Memory B cell (primary cell): ENCODE data around the gene VGF.
A peak's percentile ranks its signal among the peaks of the same experiment; 100 is the strongest.
"Not testable (repeated sequence)": the region's sequence is repeated elsewhere in the genome, so short reads cannot be mapped to it uniquely, and the experiment has no call there.

Experiments used
- ATAC-seq: fragments of 150-1000 bp; cut with Tn5 transposase; 2 replicates; pipeline ENCODE4 v1.10.0; 2021; ENCODE audit warnings: low read depth, mild to moderate bottlenecking, moderate library complexity
- DNase-seq, 2 donors: peaks; one replicate each; pipeline ENCODE4 v3.0.0; 2022; ENCODE audit warnings: low spot score in 2 of 2
- H3K27ac Mint-ChIP-seq: one replicate; pipeline ENCODE4 v1.8.0; 2022; ENCODE audit warnings: mild to moderate bottlenecking, moderate library complexity, mixed read lengths
- H3K27me3 Mint-ChIP-seq: one replicate; pipeline ENCODE4 v1.8.0; 2022; ENCODE audit warnings: mixed read lengths
- H3K36me3 Mint-ChIP-seq: one replicate; pipeline ENCODE4 v1.8.0; 2022; ENCODE audit warnings: mild to moderate bottlenecking, mixed read lengths
- H3K4me1 Mint-ChIP-seq: one replicate; pipeline ENCODE4 v1.8.0; 2022; ENCODE audit warnings: mixed read lengths
- H3K4me3 Mint-ChIP-seq: one replicate; pipeline ENCODE4 v1.8.0; 2022; ENCODE audit warnings: mild to moderate bottlenecking, moderate library complexity, mixed read lengths
- H3K9me3 Mint-ChIP-seq: one replicate; pipeline ENCODE4 v1.8.0; 2022; ENCODE audit warnings: mixed read lengths

Gene VGF

DNA sequence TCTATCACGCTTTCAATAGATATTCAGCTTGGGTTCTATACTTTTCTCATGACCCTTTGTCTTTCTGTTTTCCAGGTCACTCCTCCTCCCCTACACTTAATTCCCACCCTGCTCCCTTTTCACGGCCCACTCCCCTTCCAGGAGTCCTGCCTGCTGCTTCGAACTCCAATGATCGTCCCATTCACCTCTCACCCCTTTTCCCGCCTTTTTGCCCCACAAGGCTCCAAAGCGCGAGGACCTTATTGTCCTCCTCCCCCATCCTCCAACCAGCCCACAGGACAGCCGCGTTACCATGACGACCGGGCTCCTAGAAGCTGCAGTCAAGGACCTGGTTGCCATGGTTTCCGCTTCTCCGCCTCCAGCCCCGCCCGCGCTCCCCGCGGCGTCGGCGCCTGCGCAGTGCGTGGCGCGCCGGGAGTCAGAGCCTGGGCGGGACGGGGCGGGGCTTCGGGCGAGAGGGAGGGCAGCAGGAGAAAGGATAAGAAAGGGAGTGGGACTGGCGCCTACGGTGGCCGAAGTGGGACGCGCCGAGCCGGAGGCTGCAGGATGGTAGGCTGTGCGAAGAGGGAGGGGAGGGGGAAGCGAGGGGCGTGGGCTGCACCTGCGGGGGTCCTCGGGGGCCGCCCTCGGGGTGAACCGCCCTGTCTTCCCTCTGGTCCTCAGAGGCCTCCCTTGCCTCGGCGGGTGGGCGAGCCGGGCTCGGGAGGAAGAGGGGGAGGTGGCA, 11.2 kb downstream of the VGF start, which contains the start of gene AP1S1:
AP1S1 (plus strand) TSS at position 508 of the 724 bp plus-strand sequence; CDS start at position 547, 39 bp downstream.
- DNase-seq: peak; percentile 79 to 84
- no peaks in the 10 kb centered on the region for H3K9me3 Mint-ChIP-seq
- H3K4me1 Mint-ChIP-seq: peaks cover 15% of the 10 kb centered on the region

DNA sequence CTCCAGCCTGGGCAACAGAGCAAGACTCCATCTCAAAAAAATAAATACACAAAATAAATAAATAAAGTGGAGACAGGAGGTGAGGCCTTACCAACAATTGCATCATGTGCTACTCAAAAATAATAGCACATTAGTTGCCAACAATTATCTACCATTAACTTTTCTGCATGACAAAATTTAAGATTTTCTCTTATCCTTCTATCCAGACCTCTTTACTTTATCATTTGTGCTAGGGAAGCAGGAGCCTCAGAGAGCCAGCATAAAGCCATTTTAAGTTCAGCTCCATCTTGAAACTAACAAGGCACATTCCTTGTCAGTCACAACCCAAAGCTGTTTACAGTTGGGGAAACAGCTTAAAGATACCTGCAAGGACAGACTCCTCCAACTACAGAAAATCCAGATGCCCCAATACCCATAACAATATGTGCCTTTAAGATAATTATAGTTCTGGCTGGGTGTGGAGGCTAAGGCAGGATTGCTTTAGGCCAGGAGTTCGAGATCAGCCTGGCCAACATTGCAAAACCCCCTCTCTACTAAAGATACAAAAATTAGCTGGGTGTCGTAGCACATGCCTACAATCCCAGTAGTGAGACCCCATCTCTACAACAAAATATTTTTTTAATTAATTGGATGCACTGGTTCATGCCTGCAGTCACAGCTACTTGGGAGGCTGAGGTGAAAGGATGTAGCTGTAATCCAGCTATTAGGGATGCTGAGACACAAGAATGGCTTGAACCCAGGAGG, 13.3 kb downstream of the VGF start:
- Mint-ChIP-seq H3K27me3 (peaks cover 10% of the 10 kb centered on the region), H3K27ac (no peak overlapping the region), H3K4me1 (peaks cover 15% of the 10 kb centered on the region), H3K9me3 (no peaks in the 10 kb centered on the region), H3K36me3 (peaks cover 2% of the 10 kb centered on the region), H3K4me3 (no peak overlapping the region)
- no peak for DNase-seq
- ATAC-seq: no peak

More for the DNA sequence above, 11.2 kb downstream of the VGF start, which contains the start of gene AP1S1:
- Mint-ChIP-seq H3K27ac (peak within 1 kb of the TSS; percentile 82), H3K36me3 (peaks cover 7% of the 10 kb centered on the region), H3K4me3 (peak within 1 kb of the TSS; percentile 87), H3K27me3 (peaks cover 6% of the 10 kb centered on the region)
- peak; percentile 92 for ATAC-seq

DNA sequence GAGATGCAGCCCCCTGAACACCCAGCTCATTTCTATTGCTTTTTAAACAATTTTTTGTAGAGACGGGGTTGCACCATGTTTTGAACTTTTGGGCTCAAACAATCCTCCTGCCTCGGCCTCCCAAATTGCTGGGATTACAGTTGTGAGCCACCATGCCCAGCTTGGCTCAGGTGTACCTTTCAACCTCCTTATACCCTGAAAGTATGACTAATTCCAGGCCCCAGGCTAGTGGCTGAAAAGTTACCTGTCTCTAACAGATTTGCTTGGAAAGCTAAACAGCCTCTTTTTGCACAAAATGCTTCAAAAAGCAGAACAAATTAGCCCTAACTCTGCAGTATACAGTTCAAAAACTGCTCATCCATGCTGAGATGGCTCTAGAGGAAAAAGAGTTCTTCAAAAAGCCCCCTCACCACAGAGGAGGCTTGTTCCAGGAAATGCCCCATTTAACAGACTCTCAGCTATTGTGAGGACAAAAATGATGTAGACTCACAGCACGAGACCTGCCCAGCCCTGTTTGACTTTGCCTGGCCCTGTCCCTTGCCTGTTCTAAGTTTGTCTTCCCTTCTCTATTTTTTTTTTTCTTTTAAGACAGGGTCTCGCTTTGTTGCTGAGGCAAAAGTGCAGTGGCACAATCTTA, 24.5 kb downstream of the VGF start:
- Mint-ChIP-seq H3K27me3 (peaks cover 24% of the 10 kb centered on the region), H3K36me3 (no peaks in the 10 kb centered on the region), H3K4me3 (no peak overlapping the region), H3K9me3 (no peaks in the 10 kb centered on the region), H3K27ac (no peak overlapping the region), H3K4me1 (peaks cover 9% of the 10 kb centered on the region)
- DNase-seq: no peak
- ATAC-seq: no peak

DNA sequence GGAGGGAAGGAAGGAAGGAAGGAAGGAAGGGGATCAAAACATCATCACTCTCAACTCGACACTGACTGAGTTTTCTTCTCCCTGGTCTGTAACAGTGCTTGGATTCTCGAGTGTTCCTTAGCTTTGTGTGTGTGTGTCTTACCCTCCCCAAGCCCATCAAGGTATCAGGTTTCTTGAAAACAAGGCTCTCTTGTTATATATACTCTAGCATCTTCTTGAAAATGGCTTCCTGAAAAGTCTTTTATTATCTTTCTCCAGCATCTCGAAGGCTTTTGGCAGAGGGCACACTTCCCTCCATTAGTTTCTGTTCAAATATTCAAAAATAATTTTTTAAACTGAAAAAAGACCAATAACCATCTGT, 25.1 kb downstream of the VGF start:
- DNase-seq (no peak), ATAC-seq (no peak)
- H3K4me1 Mint-ChIP-seq: peaks cover 9% of the 10 kb centered on the region
- no peak overlapping the region for H3K27ac Mint-ChIP-seq
- peaks cover 22% of the 10 kb centered on the region for H3K27me3 Mint-ChIP-seq
- H3K4me3 Mint-ChIP-seq: no peak overlapping the region
- no peaks in the 10 kb centered on the region for H3K36me3 Mint-ChIP-seq
- no peaks in the 10 kb centered on the region for H3K9me3 Mint-ChIP-seq

DNA sequence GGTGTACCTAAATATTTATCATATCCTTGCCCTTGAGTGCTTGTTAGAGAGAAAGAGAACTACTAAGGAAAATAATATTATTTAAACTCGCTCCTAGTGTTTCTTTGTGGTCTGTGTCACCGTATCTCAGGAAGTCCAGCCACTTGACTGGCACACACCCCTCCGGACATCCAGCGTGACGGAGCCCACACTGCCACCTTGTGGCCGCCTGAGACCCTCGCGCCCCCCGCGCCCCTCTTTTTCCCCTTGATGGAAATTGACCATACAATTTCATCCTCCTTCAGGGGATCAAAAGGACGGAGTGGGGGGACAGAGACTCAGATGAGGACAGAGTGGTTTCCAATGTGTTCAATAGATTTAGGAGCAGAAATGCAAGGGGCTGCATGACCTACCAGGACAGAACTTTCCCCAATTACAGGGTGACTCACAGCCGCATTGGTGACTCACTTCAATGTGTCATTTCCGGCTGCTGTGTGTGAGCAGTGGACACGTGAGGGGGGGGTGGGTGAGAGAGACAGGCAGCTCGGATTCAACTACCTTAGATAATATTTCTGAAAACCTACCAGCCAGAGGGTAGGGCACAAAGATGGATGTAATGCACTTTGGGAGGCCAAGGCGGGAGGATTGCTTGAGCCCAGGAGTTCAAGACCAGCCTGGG, 27.0 kb downstream of the VGF start:
- Mint-ChIP-seq H3K36me3 (no peaks in the 10 kb centered on the region), H3K4me3 (no peak overlapping the region), H3K4me1 (peaks cover 6% of the 10 kb centered on the region), H3K27ac (no peak overlapping the region), H3K9me3 (no peaks in the 10 kb centered on the region), H3K27me3 (peaks cover 29% of the 10 kb centered on the region)
- peak in 1 of 2 donors; percentile 47 for DNase-seq
- peak; percentile 90 for ATAC-seq

DNA sequence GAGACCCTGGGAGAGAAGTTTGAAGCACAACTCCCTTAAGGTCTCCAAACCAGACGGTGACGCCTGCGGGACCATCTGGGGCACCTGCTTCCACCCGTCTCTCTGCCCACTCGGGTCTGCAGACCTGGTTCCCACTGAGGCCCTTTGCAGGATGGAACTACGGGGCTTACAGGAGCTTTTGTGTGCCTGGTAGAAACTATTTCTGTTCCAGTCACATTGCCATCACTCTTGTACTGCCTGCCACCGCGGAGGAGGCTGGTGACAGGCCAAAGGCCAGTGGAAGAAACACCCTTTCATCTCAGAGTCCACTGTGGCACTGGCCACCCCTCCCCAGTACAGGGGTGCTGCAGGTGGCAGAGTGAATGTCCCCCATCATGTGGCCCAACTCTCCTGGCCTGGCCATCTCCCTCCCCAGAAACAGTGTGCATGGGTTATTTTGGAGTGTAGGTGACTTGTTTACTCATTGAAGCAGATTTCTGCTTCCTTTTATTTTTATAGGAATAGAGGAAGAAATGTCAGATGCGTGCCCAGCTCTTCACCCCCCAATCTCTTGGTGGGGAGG, 27.6 kb downstream of the VGF start:
- ATAC-seq (no peak), DNase-seq (no peak)
- Mint-ChIP-seq H3K9me3 (no peaks in the 10 kb centered on the region), H3K27ac (no peak overlapping the region), H3K4me3 (no peak overlapping the region), H3K36me3 (no peaks in the 10 kb centered on the region), H3K27me3 (peaks cover 30% of the 10 kb centered on the region), H3K4me1 (peaks cover 4% of the 10 kb centered on the region)

DNA sequence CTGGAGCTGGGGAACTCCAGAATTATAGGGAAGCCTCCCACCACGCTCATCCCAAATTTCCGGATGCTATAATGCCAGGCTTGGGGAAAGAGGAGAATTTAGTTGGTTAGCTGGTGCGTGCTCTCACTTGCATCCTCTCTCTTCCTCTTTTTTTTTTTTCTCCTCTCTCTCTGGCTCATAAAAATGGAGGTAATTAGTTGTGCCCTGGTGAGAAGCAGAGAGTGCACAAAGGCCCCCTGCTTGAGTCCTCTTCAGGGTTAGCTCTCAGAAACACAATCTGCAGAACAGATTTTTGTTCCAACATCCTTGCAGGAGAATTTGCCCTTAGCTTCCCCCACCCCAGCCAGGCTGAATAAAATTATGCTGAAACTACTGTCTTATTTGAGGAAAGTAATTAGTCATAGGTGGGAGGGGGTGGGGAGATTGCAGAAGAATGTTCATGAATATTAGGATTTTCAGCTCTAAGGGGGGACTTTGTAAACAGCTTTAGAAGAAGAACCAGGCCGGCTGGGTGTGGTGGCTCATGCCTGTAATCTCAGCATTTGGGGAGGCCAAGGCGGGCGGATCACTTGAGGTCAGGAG, 30.9 kb downstream of the VGF start:
- Mint-ChIP-seq H3K9me3 (no peaks in the 10 kb centered on the region), H3K36me3 (no peaks in the 10 kb centered on the region), H3K27me3 (peaks cover 37% of the 10 kb centered on the region), H3K27ac (no peak overlapping the region), H3K4me1 (peaks cover 4% of the 10 kb centered on the region), H3K4me3 (no peak overlapping the region)
- DNase-seq (no peak), ATAC-seq (no peak)

DNA sequence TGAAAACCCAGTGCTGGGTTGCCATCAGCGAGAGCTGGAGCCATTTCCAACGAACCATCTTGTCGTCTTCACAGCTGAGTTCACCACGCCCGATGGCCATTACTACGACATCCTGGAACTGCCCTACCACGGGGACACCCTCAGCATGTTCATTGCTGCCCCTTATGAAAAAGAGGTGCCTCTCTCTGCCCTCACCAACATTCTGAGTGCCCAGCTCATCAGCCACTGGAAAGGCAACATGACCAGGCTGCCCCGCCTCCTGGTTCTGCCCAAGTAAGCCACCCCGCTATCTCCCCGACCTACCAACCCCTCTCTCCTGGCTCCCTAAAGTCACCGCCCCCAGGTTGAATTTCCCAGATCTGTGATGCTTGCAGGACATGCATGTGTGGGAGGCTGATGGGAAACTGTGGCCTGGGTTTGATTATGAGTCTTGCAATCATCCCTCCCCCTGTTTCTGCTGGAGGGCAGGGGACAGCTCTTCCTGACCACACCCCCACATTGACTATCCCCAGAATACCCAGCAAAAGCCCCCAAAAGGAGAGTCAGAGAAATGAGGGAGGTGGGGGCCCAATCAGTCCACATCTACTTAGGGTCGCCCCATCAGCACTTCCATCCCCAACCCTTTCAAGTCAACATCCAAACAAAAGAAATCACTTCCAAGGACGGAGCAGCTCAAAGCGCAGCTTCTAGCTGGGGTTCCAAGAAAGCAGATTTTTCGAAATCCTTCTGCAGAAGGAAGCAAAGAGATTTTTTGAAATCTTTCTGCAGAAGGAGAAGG, 31.6 kb downstream of the VGF start:
- no peaks in the 10 kb centered on the region for H3K9me3 Mint-ChIP-seq
- no peak for ATAC-seq

DNA sequence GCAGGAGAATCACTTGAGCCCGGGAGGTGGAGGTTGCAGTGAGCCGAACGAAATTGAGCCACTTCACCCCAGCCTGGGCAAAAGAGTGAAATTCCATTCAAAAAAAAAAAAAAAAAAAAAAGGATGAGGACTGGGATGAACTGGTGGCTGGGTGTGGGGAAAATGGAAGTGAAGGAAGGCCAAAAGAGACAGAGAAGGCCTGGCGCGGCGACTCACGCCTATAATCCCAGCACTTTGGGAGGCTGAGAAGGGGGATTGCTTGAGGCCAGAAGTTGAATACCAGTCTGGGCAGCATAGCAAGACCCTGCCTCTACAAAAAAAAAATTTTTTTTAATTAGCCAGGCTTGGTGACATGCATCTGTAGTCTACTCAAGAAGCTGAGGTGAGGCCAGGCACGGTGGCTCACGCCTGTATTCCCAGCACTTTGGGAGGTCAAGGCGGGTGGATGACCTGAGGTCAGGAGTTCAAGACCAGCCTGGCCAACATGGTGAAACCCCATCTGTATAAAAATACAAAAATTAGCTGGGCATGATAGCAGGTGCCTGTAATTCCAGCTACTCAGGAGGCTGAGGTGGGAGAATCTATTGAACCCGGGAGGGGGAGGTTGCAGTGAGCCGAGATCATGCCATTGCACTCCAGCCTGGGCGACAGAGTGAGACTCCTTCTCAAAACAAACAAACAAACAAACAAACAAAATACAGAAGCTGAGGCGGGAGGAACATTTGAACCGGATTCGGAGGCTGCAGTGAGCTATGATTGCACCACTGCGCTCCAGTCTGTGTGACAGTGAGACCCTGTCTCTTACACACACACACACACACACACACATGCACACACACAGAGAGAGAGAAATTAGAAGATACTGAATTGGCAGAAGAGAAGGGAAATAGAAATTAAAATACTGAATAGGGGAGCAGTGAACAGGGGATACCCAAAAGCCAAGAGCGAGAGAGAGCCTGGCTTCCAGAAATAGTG, 32.5 kb downstream of the VGF start:
- peaks cover 43% of the 10 kb centered on the region for H3K27me3 Mint-ChIP-seq
- ATAC-seq, H3K36me3 Mint-ChIP-seq, H3K4me3 Mint-ChIP-seq, H3K4me1 Mint-ChIP-seq, H3K27ac Mint-ChIP-seq, DNase-seq, H3K9me3 Mint-ChIP-seq: not testable (repeated sequence)

More for the DNA sequence above, 31.6 kb downstream of the VGF start:
- DNase-seq: no peak
- Mint-ChIP-seq H3K36me3 (no peaks in the 10 kb centered on the region), H3K27me3 (peaks cover 39% of the 10 kb centered on the region), H3K27ac (no peak overlapping the region), H3K4me1 (peaks cover 4% of the 10 kb centered on the region), H3K4me3 (no peak overlapping the region)

DNA sequence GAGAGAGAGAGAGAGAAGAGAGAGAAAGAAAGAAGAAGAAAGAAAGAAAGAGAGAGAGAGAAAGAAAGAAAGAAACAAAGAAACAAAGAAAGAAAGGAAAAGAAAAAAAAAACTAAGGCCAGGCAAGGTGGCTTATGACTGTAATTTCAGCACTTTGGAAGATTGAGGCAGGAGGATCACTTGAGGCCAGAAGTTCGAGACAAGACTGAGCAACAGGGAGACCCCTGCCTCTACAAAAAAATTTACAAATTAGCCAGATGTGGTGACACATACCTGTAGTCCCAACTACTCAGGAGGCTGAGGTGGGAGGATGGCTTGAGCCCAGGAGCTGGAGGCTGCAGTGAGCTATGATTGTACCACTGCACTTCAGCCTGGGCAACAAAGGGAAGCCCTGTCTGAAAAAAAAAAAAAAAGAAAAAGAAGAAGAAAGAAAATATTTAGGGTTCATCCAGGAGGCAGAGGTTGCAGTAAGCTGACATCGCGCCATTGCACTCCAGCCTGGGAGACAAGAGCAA, 35.7 kb downstream of the VGF start:
- Mint-ChIP-seq H3K36me3 (no peaks in the 10 kb centered on the region), H3K4me3 (no peak overlapping the region), H3K27me3 (peaks cover 34% of the 10 kb centered on the region), H3K4me1 (peaks cover 23% of the 10 kb centered on the region), H3K27ac (no peak overlapping the region), H3K9me3 (no peaks in the 10 kb centered on the region)
- no peak for ATAC-seq
- DNase-seq: no peak

DNA sequence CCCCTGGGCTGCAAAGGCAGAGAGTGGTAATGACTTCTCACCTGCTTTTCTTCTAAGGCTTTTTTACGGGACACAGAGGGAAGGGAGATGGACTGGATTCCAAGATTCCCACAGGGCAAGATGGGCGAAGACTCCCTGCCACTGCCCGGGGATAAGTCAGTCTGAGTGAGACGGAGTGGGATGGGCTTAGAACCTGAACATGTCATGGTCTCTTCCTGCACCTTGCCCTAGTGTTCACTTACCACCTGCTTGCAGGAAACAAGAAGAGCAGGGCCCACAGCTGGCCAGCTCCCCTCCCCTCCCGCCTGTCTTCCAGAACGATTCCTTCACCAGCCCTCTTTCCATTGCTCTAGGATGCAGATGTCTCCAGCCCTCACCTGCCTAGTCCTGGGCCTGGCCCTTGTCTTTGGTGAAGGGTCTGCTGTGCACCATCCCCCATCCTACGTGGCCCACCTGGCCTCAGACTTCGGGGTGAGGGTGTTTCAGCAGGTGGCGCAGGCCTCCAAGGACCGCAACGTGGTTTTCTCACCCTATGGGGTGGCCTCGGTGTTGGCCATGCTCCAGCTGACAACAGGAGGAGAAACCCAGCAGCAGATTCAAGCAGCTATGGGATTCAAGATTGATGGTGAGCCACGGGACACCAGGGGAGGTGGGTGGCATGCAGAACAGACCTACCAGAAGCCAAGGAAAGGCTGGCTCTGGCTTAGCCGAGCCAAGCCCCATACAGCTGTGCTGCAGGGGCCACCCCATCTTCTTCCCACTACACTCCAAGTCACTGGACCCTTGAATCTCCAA, 37.1 kb downstream of the VGF start:
- ATAC-seq (no peak), DNase-seq (no peak)
- H3K27ac Mint-ChIP-seq: no peak overlapping the region
- no peaks in the 10 kb centered on the region for H3K9me3 Mint-ChIP-seq
- peaks cover 27% of the 10 kb centered on the region for H3K27me3 Mint-ChIP-seq
- no peak overlapping the region for H3K4me3 Mint-ChIP-seq
- peaks cover 23% of the 10 kb centered on the region for H3K4me1 Mint-ChIP-seq
- no peaks in the 10 kb centered on the region for H3K36me3 Mint-ChIP-seq
